Measurements from ENCODE around the gene DIAPH1. TPM values are rescaled to one million over a fixed set of nuclear protein-coding genes. Genes with fewer than 3 reads are reported as not detected.

DIAPH1 gene
- polyA plus RNA-seq, 1 donor, result 20.1 TPM

DNA sequence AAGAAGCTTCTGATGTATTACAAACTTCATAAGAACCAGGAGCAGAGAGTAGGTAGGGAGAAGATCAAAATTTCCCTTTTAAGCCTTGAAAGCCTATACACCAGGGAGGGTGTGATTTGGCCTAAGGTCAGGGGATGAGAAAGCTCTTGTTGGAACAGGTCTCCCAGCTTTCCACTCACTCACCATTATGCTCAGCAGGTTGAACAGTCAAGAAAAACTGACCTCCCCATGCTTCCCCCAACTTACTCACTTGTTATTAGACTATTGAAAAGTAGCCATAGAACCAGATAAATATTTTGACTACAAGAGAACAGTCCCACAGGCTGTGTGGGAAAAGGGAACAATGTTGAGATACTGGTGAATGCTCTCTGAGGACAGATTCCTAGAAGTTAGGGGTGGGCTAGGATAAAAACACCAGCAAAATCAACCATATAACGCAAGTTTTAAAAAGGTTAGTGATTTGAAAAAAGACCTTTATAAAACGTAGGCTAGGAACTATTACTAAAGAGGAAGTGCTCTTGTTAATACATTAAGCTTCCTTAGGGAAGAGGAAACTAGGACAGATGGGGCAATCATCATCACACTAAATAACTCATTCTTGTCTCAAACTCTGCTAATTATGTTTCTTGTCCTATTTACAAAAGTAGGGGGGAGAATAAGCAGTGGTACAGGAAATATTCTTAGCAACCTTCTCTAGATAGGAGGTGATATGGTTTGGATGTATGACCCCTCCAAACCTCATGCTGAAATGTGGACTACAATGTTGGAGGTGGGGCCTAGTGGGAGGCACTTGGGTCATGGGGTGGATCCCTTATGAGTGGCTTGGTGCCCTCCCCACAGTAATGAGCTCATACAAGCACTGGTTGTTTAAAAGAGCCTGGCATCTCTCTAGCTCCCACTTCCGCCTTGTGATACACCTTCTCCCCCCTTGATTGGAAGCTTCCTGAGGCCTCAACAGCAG is 98.9 kb downstream of the DIAPH1 start:
- DNase-seq (ENCODE audit: low read depth), result no peak

DNA sequence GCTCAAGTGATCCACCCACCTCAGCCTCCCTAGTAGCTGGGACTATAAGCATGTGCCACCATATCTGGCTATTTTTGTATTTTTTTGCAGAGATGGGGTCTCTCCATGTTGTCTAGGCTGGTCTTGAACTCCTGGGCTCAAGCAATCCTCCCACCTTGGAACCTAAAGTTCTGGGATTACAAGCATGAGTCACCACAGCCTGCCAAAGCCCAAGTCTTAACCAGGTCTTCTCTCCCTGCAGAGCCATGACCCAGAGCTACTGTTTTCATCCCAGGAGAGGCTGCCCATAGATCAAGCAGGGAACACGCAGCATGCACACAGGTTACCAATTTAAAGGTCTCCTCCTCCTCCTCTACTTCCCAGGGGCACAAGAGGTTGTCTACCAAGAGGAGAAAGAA is 100.2 kb downstream of the DIAPH1 start:
- no peak for DNase-seq (ENCODE audit: low read depth)

GRCh38 chr5:141517880-141518617 is 100.8 kb downstream of the DIAPH1 start:
- DNase-seq (ENCODE audit: low read depth), result no peak

DNA sequence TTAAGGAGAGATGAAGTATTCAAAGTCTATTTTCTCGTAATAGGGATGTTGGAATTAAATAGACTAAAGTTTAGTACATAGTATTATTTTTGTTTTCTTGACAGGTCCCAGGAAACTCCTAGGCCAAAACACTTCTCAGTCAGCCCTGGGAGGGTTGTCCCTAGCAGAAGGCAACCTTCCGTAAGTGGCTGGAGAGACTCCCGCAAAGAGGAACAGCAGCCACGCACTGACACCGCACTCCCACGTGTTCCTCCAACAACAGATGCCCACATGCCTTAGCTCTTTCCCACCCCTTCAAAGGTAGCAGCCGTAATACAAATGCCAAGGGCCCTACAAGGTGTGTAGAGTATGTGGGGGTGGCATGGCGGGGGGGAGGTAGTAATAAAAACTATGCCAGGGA is 101.5 kb downstream of the DIAPH1 start:
- no peak for DNase-seq (ENCODE audit: low read depth)

- DNase-seq (ENCODE audit: low read depth), result no peak
Measured at GRCh38 chr5:141516672-141517025, 102.2 kb downstream of the DIAPH1 start.

DNA sequence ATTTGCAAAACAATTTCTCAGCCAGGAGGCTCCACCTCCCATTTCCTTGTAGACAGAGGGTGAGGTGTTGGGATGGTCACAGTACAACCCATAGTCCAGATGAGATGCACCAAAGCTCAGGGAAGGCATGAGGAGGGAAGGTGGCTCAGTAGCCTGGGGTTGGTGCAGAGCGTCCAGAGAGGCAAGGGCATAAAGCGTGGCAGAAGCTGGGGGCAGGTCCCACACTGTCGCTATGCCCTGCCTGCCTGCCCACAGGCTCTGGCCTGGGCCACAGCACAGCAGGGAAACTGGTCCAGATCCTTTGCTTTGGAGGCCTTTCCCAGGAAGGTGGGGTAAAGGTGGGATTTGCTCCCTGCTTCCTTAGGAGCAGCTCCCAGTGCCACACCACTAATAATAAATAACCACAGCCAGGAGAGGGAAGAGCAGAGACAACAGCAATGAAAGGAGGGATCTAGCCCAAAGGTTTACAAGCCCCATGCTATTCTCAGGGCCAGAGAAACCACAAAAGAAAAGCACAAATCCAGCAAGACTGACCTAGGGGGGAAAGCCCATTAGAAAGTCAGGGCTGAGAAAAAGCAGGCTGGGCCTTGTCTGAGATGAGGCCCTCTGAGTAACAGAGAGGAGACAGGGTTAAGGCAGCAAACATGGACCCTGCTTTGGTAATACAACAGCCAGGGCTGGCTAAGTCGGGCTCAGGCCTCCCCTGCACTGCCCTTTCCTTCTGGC is 102.7 kb downstream of the DIAPH1 start:
- no peak for DNase-seq (ENCODE audit: low read depth)

DNA sequence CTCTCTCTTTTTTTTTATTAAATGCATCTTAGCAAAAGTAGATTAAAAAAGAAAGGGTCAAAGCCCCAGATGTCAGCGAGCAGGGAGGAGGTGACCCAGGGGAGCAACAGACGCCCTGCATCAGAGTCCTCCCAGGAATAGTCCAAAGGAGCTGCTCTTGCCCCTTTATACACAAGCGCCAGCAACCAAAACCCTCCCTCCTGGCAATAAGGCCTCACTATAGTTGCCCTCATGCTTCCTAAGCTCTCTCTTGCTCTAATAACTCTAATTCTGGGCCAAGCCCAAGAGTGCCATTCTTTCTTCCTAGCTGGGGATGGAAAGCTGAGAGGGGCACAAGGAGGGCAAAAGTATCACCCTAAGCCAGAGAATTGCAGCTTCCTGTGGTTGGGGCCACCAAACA is 103.7 kb downstream of the DIAPH1 start:
- DNase-seq (ENCODE audit: low read depth), result no peak

- DNase-seq (ENCODE audit: low read depth), result no peak
Measured at GRCh38 chr5:141514330-141515133, 104.3 kb downstream of the DIAPH1 start.

DNA sequence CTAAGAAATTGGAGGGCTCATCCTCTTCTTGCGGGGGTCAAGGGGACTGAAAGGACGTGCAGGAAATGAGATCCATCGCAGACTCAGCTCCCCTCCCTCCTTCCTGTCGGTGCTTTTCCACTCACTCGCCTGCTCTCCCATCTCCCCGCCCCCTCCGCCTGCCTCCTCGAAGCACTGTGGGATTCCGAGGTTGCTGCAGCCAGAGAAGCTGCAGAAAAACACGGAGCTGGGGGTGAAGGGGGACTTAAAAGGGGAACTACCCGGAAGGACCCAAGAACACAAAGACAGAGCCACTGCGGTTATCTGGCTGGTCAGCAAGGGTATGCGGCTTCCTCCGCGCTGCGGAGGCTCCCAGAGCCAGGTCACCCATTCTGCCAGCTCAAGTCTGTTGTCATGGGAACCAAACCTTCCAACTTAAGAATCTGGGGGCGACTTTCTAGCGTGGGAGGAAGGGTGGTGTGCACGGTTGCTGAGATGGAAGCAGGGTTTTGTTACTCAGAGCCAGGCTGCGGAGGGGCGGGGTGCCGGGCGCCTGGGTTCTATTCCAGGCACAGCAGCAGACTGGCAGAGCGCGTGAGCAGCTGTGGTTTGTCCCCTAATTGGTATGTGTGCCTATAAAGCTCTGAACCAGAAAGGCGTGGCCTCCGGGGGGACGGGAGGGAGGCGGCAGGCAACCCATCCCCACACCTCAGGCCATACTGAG is 105.0 kb downstream of the DIAPH1 start:
- DNase-seq (ENCODE audit: low read depth), result peak; percentile 80

DNA sequence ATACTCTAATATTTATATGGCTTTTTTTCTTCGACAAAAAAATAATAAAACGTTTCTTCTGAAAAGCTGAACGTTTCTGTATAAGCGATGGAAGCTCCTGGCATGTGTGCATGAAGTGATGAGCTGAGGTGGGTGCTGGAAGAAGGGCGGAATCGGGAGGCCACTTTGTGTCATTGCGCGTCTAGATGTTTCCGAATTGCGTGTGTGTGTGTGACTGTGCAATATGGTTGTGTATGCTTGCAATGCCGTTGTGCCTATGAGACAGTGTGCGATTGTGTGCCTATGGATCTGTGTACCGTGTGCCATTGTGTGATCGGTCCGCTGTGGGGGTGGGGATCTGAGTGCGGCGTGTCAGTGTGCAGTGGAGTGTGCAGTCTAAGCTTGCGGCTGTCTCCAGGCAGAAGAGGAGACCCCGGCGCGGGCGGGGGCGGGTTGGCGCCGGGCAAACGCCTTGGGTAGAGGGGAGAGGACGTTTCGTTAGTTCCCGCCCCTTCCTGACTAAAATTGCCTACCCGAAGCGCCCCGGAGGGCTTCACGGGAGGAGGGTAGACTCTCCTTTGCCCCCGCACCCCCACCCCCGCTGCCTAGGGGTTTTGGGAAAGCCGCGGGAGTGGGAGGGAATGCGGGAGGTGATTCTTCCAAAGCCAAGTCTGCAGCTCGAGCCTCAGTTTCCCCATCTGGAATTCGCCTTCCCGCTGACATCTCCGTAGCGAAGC is 105.7 kb downstream of the DIAPH1 start:
- no peak for DNase-seq (ENCODE audit: low read depth)

- no peak for DNase-seq (ENCODE audit: low read depth)
Measured at GRCh38 chr5:141512390-141512910, 106.3 kb downstream of the DIAPH1 start.

- no peak for DNase-seq (ENCODE audit: low read depth)
Measured at GRCh38 chr5:141511771-141512325, 107.0 kb downstream of the DIAPH1 start.

- no peak for DNase-seq (ENCODE audit: low read depth)
Measured at GRCh38 chr5:141510850-141511601, 107.8 kb downstream of the DIAPH1 start.

GRCh38 chr5:141510160-141510559 is 108.6 kb downstream of the DIAPH1 start:
- DNase-seq (ENCODE audit: low read depth), result no peak

DNA sequence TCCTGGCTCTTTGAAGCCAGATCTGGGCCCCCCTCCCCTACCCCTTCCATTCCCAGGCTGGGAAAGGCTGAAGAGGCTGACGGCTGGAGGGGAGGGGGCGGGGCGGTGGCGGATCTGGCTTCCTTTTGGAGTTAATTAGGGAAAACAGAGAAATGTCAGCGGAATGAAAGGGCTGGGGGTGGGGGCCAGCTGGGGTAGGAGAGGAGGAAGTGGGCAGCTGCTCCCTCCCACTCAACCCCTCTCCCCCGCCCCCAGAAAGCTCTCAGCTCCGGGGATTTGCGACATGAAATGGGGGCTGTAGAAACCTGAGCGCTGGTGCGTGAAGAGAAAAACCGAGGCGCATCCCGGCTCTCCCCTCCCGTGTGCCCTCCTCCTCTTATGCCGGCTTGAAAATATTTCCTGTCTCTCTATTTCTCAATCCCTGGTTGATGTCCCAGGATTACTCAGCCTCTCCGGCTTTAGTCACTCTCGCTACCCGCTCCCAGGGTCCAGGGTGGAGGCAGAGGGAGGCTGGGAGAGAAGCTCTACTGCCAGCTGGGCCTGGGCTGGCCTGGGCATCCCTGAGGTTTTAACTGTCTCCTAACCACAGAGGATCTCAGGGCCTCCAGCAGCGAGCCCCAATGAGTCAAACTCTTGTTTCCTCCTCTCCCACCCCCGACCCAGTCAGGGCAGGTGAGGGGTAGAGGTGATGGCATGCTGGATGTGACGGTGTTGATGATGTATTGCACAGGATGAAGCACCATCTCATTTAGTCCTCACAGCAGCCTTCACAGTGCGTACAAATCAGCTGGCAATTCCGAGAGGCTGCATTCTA is 109.8 kb downstream of the DIAPH1 start:
- DNase-seq (ENCODE audit: low read depth), result no peak

DNA sequence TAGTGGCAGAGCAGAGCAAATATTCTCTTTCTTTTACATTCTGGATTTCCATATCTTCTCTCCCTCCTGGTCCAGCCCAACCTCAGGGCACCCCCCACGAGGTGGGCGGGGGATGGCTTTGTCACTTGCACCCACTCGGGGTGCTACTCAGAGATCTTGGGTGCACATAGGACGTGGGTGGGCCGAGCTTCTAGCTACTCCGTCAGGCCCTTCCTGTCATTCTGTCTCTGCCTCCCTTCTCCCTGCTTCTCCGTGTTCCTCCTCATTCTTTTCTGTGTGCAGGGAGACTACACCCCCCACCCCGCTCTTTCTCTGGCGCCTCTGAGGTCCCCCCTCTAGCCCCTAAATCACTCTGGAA is 110.4 kb downstream of the DIAPH1 start:
- DNase-seq (ENCODE audit: low read depth), result no peak

DNA sequence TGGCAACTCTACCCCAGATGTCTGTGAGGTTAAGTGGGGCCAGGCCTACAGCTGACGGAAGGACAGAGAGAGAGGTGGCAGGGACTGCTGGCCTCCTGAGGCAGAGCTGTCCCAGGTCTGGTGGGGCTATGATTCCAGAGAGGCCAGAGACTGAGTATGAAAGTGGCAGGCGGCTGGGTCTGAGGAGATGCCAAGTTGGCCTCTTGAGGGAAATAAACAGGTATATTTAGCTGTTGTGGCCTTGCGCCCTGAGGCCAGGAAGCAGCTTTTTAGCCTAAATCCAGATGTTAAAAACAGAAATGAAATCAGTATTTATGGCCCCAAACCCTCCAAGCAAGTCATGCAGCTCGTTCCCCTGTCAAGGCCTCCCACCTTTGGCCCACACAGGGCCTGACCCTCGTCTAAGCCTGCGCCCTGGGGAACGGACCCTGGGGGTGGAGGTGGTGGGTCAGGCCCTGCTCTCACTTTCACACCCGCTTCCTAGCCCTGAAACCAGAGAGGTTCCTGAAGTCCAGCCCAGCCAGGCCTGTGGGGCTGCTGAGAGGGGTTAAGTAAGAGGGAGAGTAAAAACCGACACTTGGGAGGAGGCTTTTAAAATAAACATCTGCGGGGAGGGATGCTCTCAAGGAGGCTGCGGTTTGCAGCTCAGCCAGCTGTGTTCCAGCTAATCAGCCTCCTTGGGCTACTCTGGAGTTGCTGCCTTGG is 111.3 kb downstream of the DIAPH1 start:
- no peak for DNase-seq (ENCODE audit: low read depth)
